Activated naive CD4-positive, alpha-beta T cell (primary cell): ENCODE measurements around the gene SHISA2.
A peak's percentile ranks its signal among the peaks of the same experiment; 100 is the strongest.

Experiments used
- DNase-seq, 4 experiments: peaks; one replicate each; lab custom pipeline; 2025; lab: John Stamatoyannopoulos, UW

The SHISA2 gene

GRCh38 chr13:26017932-26018665 is 33.7 kb downstream of the SHISA2 start:
- no peak for DNase-seq

DNA sequence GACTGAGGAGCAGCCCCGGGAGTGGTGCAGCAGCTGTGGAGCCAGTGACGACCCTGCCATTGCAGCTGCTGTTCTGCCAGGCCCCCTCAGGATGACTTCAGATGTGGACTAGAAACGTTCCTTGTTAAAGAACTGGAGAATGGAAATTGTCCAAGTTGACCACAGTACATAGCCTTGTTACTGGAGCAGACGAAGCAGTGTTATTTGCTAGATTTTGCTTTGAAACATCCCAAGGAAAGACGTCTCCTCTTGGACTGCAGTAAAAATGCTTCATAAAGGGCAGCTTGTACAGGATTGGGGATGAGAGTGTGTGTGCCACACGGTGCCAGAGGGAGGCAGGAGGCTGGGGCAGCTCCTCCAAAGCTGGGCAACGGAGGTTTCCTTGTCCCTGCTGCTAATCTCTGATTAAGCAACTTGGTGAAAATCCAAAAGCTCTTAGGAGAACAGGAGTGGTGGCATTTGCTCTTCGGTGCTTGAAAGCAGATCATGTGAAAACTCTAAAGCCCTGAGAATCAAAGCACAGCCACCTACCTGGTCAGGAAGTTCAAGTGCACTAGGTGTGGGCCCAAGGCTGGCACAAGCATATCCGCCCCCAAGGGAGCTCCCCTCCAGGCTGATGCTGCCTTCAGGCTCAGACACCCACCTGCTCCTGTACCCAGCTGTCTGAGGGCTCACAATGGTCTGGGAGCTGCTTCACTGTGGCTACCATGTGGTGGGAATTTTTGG is 34.5 kb downstream of the SHISA2 start:
- no peak for DNase-seq

DNA sequence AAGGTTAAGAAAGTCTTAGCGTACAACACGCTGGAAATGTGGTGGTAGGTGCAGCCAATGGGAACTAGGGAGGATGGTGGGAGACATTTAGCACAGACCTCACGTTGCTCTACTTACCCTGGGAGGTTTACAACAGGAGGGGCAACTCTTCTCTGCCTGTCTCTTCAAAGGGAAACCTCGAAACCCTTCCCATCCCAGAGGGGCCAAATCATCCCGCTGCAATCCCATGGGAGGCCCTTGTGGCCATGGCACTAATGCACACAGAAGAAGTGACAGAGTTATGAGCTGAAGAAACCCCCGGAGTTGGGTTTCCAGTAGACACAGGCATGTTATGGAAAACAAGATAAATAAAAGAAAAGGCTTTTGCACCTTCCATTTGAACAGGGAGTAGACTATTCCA is 35.6 kb downstream of the SHISA2 start:
- DNase-seq = no peak

DNA sequence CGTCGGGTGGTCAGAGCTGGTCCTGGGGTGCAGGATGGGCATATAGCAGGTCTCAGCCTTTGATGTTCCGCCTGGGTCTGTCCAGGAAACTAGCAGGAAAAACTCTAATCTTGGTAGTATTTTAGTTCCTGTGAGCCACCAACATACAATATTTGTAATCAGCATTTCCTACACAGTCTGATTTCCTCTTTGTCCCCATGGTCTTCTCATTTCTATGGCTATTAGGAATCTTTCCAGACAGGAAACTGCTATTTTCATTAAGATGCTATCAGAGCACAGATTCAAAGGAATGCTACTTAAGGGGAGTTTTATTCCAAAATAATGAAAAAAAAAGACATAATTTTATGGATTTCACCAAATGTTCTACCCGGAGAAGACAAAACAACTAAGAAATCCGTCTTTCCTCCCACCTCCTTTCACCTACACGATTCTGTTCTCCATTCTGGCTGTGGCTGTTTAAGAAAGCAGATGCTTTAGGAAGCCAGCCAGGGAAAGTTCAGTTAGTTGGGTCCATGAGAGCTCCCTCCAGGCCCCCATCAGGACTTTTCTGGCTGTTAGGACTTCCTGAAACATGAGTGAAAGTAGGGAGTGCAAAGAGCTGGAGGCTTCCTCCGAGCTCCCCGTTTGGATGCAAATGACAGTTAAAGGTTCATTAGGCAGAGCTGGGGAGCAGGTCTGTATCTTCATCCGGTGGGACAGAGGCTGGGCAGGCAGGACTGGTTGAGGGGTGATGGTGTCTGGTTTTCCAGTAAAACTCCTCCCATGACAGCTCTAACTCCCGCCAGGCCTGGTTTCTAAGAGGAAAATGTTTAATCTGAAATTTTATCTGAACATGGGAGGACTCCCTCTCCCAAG is 36.3 kb downstream of the SHISA2 start:
- no peak for DNase-seq

- no peak for DNase-seq
Observed at GRCh38 chr13:26012995-26013394, 38.8 kb downstream of the SHISA2 start.

- DNase-seq = peak; percentile 6 to 64 (median 24)
Observed at GRCh38 chr13:26011996-26012821, 39.6 kb downstream of the SHISA2 start.

DNA sequence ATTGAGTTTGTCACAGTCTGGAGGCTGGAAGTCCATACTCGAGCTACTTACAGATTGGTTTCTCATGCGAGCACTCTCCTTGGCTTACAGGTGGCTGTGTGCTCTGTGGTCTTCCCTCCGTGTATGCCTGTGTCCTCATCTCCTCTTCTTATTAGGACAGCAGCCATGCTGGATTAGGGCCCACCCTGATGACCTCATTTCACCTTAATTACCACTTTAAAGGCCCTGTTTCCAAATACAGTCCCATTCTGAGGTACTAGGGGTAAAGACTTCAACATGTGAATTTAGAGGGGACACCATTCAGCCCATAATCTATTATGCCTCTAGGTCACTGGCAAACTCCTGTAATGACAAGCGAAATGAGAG is 40.6 kb downstream of the SHISA2 start:
- DNase-seq = no peak

DNA sequence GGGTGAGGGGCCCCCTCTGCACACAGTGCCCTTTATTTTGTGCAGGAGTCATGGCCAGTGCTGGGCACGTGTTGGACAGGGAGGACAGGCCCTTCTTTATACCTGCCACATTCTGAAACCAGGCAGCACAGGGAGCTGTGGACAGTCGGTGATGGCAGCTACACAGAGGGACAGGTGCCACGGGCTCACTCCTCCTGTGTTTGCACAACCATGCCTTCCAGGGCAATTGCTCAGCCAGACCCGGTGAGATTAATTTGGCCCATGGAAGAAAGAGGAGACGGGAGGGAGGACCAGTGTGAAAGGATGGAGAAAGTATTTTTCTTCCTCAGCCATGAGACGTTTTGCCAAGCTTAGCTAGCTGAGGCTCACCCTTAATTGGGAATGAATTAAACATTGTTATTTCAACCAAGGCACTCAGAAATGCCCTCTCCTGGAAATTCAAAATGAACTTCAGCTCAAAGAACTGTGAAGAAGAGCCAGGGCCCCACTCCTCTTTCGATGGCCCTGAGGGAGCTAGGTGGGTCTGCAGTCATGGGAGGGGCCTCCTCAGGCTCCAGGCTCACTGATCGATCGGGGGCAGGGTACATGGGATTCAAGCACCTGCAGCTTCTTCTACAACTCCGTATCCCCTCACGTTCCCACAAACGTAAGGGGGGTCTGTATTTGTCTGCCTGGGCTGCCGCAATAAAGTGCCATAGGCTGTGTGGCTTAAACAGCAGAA is 41.2 kb downstream of the SHISA2 start:
- DNase-seq = no peak

GRCh38 chr13:26007261-26008125 is 44.3 kb downstream of the SHISA2 start:
- no peak for DNase-seq
